Activated CD8-positive, alpha-beta T cell treated with anti-CD3 and anti-CD28 coated beads for 36 hours (primary cell): ENCODE measurements around the gene BST1. TPM values are rescaled to one million over a fixed set of nuclear protein-coding genes. Genes with fewer than 3 reads are reported as not detected.

Source experiments
- ATAC-seq: fragments of 200-7000 bp; cut with Tn5 transposase; one replicate; pipeline ENCODE4 v1.10.0; 2021; ENCODE audit warnings: mild to moderate bottlenecking, moderate library complexity
- CTCF ChIA-PET: fragments of 350-600 bp; sonication (Branson Sonifier 250); formaldehyde crosslinking; loops from one replicate; lab custom pipeline; 2021; ENCODE audit warnings: antibody characterized with exemption; lab: Charles Lee
- POLR2A ChIA-PET: fragments of 350-600 bp; sonication (Branson Sonifier 250); formaldehyde crosslinking; loops from one replicate; lab custom pipeline; 2021; ENCODE audit warnings: antibody characterized with exemption; lab: Charles Lee
- DNase-seq: peaks from one replicate; pipeline ENCODE4 v3.0.0-alpha.2; 2020
- H3K27ac Mint-ChIP-seq: one replicate; pipeline ENCODE4 v1.8.0; 2021; ENCODE audit warnings: mild to moderate bottlenecking, mixed read lengths
- H3K27me3 Mint-ChIP-seq: one replicate; pipeline ENCODE4 v1.8.0; 2021; ENCODE audit warnings: mixed read lengths
- H3K36me3 Mint-ChIP-seq: one replicate; pipeline ENCODE4 v1.8.0; 2021; ENCODE audit warnings: low read depth, mixed read lengths
- H3K4me1 Mint-ChIP-seq: one replicate; pipeline ENCODE4 v1.8.0; 2021; ENCODE audit warnings: low read depth, mixed read lengths
- H3K4me3 Mint-ChIP-seq: one replicate; pipeline ENCODE4 v1.8.0; 2021; ENCODE audit warnings: mild to moderate bottlenecking, moderate library complexity, mixed read lengths
- H3K9me3 Mint-ChIP-seq: one replicate; pipeline ENCODE4 v1.8.0; 2021; ENCODE audit warnings: mixed read lengths
- CTCF ChIP-seq: fragments of 200-600 bp; IDR thresholded peaks from one replicate; pipeline ENCODE4 v1.8.0; 2022; ENCODE audit warnings: antibody characterized with exemption, mild to moderate bottlenecking
- intact Hi-C: fragments of 100-400 bp; cut with micrococcal nuclease; formaldehyde crosslinking; loops from one replicate; pipeline ENCODE4 v1.10.0; 2022
- total RNA-seq, 2 experiments: library from RNA; stranded (reverse); gene quantifications; one replicate each; pipeline ENCODE4 v1.2.3, GENCODE V29; 2021

BST1 gene
- total RNA-seq, 2 experiments from 2014 or later, result 0.20 to 0.65 TPM

DNA sequence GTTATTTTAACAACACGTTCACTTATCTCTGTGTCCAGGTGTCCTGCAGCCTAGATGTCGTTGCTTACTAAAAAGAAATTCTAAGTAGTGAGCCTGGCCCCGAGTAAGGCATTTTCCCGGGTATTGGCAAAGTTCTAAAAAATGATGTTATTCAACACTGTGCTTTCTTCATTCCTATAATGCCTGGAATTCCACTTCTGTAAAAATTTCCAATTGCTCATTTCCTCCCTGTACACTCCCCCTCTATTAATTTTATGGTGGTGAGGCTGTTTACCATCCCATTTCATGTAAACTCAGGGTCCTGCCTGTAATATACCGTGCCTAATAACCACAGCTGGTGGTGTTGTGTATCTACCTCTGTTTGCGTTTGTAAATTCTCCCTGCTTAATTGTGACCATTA, 14.2 kb downstream of the BST1 start:
- H3K9me3 Mint-ChIP-seq, result no peaks in the 10 kb centered on the region
- no peak for DNase-seq
- no peaks in the 10 kb centered on the region for H3K4me1 Mint-ChIP-seq
- no peak overlapping the region for H3K4me3 Mint-ChIP-seq
- POLR2A ChIA-PET, result no interaction called here
- ATAC-seq, result no peak
- CTCF ChIA-PET, result no interaction called here
- H3K27me3 Mint-ChIP-seq, result no peaks in the 10 kb centered on the region
- intact Hi-C loops, result no loop called here
- no peak overlapping the region for H3K27ac Mint-ChIP-seq
- no peak for TF ChIP-seq CTCF
- no peaks in the 10 kb centered on the region for H3K36me3 Mint-ChIP-seq

DNA sequence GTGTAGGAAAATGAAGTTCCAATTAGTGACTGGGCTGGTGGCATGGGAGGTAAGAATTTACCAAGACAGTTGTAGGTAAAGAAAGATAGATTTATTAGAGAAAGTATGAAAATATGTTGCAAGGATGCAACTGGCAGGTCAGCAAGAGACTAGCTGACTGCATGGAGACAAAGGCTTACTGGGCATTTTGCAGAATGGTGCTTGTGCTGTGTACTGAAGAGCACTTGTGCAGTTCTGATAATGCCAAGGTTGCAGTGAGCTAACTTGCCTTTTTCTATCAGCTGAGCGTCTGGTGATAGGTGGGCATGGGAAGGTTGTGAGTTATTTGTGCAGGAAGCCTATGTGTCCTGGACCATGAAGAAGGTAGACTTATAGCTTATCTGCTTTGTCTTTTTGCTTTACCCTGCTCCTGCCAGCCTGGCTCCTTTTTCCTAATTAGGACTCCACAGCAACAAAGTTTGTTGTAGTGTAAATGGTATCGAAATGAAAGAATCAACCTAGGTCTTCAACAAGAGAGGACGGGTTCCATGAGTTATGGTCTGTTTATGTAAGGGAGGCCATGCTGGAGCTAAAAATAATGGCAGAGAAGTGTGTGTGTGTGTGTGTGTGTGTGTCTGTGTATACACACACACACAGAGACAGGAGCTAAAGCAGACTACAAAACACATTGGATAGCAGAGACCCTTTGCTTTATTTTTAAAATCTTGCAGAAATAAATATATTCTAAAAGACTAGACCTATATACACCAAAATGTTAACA, 15.0 kb downstream of the BST1 start:
- no peak for ATAC-seq
- no peak overlapping the region for H3K4me3 Mint-ChIP-seq
- intact Hi-C loops, result no loop called here
- ChIA-PET CTCF (interaction anchor here (1.2 to 3.4 kb wide), 2 partner anchors 88 to 165 kb away, joined by 3 to 12 read pairs; no protein-coding TSS in a partner anchor), POLR2A (no interaction called here)
- no peaks in the 10 kb centered on the region for H3K9me3 Mint-ChIP-seq
- no peaks in the 10 kb centered on the region for H3K27me3 Mint-ChIP-seq
- no peak overlapping the region for H3K27ac Mint-ChIP-seq
- H3K4me1 Mint-ChIP-seq, result no peaks in the 10 kb centered on the region
- H3K36me3 Mint-ChIP-seq, result no peaks in the 10 kb centered on the region
- DNase-seq, result no peak
- no peak for TF ChIP-seq CTCF

- H3K4me1 Mint-ChIP-seq, result no peaks in the 10 kb centered on the region
- no peak overlapping the region for H3K27ac Mint-ChIP-seq
- intact Hi-C loops, result no loop called here
- TF ChIP-seq CTCF, result no peak
- H3K4me3 Mint-ChIP-seq, result no peak overlapping the region
- DNase-seq, result no peak
- POLR2A ChIA-PET, result no interaction called here
- CTCF ChIA-PET, result interaction anchor here (0.6 to 3.4 kb wide), 3 partner anchors 87 to 638 kb away, joined by 3 to 12 read pairs (median 3); no protein-coding TSS in a partner anchor
- H3K36me3 Mint-ChIP-seq, result no peaks in the 10 kb centered on the region
- H3K27me3 Mint-ChIP-seq, result no peaks in the 10 kb centered on the region
- no peaks in the 10 kb centered on the region for H3K9me3 Mint-ChIP-seq
- no peak for ATAC-seq
Measured at GRCh38 chr4:15718465-15718864, 15.6 kb downstream of the BST1 start.

GRCh38 chr4:15718959-15719358, 16.1 kb downstream of the BST1 start:
- no peak overlapping the region for H3K27ac Mint-ChIP-seq
- H3K4me1 Mint-ChIP-seq, result no peaks in the 10 kb centered on the region
- ChIA-PET POLR2A (no interaction called here), CTCF (interaction anchor here (0.6 to 3.4 kb wide), 4 partner anchors 87 to 638 kb away, joined by 3 to 12 read pairs (median 5); no protein-coding TSS in a partner anchor)
- DNase-seq, result no peak
- H3K36me3 Mint-ChIP-seq, result no peaks in the 10 kb centered on the region
- H3K9me3 Mint-ChIP-seq, result no peaks in the 10 kb centered on the region
- H3K4me3 Mint-ChIP-seq, result no peak overlapping the region
- ATAC-seq, result no peak
- no peaks in the 10 kb centered on the region for H3K27me3 Mint-ChIP-seq
- no peak for TF ChIP-seq CTCF
- intact Hi-C loops, result no loop called here

- intact Hi-C loops, result no loop called here
Measured at GRCh38 chr4:15719506-15719905, 16.6 kb downstream of the BST1 start.

More at GRCh38 chr4:15719506-15719905, 16.6 kb downstream of the BST1 start:
- Mint-ChIP-seq H3K4me3 (no peak overlapping the region), H3K9me3 (no peaks in the 10 kb centered on the region), H3K27me3 (no peaks in the 10 kb centered on the region), H3K4me1 (no peaks in the 10 kb centered on the region), H3K36me3 (no peaks in the 10 kb centered on the region), H3K27ac (no peak overlapping the region)
- no peak for DNase-seq
- ChIA-PET CTCF (interaction anchor here (2.1 to 3.4 kb wide), 2 partner anchors 86 to 163 kb away, joined by 7 to 12 read pairs; no protein-coding TSS in a partner anchor), POLR2A (no interaction called here)
- ATAC-seq, result no peak
- no peak for TF ChIP-seq CTCF
